T-helper 2 cell (primary cell): Measurements from ENCODE around the gene LDB1.

ENCODE experiments used
- DNase-seq, 5 experiments: peaks; one replicate each; pipeline versions ENCODE4 v3.0.0 to v3.0.0-alpha.2; 2012 to 2022

The LDB1 gene

GRCh38 chr10:102134416-102134815 is 14.2 kb upstream of the LDB1 start:
- no peak for DNase-seq

DNA sequence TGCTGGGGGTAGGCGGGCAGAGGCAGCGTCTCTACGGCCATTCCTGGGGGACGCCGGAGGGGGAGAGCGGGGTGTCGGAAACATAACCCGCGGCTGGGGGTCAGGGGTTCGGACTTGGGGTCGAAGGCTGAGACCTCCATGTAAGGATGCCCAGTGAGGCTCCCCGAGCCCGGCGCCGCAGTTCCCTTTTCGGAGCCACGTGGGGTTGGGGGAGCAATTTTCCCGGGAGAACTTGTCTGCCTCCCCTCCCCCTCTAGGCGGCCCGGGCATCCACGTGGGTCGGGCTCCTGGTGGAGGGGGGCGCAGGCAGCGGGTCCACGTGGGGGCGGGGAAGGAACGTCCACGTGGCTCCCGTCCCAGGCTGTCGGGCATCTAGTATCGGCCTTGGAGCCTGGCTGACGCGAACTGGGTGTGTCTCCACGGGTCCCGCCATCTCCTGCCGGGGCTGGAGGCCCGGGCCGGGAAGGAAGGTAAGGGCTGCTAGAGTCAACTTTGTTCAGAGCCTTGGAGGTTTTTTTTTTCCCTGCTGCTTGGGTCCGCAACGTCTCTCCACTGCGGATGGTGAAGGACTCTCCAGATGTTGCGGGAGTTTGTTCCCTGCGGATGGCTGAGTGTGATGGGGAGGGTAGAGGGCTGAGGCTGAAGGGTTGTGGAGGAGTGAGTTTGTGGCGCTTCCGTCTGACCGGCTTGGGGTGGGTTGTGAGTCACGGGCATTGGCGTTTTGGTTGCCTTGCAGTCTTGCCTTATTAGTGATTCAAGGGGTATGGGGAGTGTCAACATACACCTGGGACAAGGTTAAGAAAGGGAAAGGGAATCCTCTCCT is 13.4 kb upstream of the LDB1 start:
- peak in 3 of 5 experiments; percentile 24 to 55 (median 55) for DNase-seq

GRCh38 chr10:102132563-102133372 is 12.6 kb upstream of the LDB1 start, which contains the start of gene PPRC1:
Gene PPRC1 (plus strand): TSS chr10:102133040. CDS start chr10:102133069, 29 bp downstream.
- DNase-seq = peak; percentile 90 to 99 (median 95)

DNA sequence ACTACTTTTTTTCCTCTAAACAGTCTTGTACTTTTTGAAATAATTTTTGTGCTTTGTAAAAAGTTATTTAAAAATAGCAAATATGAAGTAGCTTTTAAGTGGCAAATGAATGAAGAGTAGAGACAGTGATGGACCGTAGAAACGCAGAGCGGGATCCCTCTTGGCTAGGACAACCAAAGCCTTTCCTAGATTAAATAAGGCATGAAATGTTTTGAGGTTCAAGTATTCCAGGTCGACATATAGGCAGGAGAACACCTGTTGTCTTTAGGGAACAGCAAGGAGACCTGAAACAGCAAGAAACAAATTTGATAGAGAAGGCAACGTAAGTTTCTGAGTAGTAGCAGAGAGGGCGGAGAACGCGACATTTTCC is 12.0 kb upstream of the LDB1 start:
- DNase-seq = no peak

DNA sequence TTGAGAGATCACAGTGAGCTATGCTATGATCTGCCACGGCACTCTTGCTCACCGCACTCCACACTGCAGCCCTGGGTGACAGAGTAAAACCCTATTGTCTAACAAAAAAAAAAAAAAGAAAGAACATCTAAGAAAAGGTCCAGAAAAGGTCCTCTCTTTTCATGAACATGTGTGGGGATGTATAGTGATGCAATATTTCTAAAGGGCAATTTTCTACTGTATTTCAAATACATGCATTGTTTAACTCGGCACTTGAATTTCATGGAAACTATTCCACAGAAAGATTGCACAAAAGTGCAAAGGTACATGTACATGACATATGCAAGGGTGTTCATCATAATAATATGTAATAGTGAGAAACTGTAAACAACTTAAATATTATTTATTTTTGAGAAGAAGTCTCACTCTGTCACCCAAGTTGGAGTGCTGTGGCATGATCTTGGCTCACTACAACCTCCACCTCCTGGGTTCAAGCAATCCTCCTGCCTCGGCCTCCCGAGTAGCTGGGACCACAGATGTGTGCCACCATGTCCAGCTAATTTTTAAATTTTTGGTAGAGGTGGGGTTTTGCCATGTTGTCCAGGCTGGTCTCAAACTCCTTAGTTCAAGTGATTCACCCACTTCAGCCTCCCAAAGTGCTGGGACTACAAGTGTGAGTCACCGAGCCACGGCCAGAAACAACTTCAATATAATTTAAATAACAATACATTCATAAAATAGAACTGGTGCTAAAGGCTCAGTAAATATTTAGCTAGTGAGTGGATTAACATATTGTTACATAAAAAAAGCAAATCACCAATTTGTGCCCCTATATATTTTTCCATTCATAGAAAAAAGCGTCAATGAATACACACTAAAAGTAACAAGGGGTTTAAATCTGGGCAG is 11.4 kb upstream of the LDB1 start:
- no peak for DNase-seq

DNA sequence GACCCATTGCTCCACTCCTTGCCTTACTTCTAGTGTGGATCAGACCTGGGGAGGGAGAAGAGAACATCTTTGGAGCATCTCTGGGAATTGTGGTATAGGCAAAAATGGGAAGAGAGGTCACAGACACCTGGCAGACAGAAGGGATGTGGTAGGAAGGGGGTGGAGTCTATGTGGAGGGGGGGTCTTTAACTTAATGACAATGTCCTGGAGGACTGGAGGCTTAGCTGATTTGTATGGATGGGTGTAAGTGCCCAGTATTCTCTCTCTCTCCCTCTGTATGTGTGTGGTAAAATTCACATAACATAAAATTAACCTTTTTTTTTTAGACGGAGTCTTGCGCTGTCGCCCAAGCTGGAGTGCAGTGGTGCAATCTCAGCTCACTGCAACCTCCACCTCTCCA is 3.1 kb upstream of the LDB1 start:
- no peak for DNase-seq

DNA sequence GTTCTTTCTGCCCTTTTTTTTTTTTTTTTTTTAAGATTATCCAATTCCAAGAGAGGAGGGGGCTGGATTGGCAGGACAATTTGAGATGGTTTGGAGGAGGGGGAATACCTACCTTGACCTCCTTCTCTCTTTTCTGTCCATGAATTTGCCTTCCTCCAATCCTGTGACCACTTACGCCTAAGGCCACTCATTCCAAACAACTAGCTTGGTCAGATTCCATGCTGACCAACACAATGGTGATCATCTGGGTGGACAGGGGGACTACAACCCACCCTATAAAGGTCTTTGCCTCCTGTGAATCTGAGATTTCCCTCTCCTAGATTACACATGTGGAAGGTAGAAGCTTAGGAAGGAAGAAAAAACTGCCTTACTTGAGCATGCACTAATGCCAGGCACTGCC is 2.3 kb upstream of the LDB1 start:
- no peak for DNase-seq

GRCh38 chr10:102121739-102122372 is 1.7 kb upstream of the LDB1 start:
- DNase-seq = no peak

DNA sequence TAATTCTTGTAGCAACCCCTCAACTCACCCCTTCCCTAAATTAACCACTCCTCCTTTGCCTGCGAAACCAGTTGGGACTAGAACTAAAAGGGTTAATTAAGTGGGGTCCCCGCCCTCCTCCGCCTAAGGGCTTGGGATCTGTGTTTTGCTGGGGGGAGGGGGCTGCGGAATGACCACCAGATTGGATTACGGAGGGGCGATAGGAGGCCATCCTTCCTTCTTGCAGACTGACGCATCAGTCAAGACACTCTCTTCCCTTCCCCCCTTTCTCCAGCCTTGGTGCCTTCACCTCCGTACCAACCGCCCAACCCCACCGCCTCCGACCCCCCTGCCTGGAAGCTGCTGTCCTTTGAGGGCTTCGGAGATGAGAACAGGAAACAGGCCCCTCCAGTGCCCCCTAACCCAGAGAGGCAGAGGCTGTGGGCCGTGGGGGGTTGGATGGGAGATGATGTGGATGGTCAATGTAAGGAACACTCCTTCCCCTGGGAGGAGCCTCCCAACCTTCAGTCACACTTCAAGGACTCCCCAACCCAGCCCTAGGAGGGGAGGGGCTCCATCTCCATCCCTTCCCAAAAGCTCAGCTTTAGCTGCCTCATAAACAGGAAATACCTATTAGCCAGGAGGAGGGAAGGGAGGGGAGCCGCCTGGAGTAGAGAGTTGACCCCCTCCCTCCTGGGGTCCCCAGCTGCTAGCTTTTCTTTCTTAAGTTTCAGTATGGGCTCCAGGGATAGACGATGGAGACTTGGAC is 997 bp upstream of the LDB1 start:
- peak in 1 of 5 experiments; percentile 36 for DNase-seq

DNA sequence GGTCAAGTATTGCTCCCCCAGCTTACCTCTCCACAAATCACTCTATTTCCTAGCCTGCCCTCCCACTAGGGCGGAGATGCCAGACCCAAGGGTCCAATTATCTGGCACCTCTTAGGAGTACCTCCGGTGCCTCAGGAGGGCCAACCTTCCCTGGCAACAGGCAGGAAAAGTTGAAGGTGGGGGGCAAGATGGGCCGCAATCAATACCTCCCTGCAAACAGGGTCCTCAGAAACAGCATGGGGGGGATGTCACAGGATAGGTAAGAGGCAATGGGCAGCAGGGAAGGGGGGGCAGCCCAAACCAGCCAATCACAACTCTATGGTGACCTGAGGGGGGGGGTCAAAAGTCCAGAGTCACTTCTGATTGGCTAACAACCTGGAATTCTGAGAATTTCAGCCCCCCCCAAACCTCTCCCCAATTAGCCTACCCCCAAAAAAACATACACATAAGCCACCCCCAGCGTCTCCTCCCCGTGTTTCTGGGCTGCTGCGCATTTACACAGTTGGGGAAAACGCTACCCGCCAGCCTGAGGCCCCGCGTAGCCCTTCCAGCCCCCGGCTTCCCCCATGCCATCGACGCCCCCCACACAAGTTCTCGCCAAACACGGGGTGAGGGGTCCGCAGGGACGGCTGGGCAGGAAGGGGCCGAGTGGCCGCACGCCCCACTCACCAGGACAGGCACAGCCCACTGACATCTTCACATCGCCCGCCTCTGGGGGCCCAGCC is 589 bp downstream of the LDB1 start:
- DNase-seq = peak in 2 of 5 experiments; percentile 32 to 81

- DNase-seq = peak in 1 of 5 experiments; percentile 29
Measured at GRCh38 chr10:102118867-102119266, 1.3 kb downstream of the LDB1 start.

DNA sequence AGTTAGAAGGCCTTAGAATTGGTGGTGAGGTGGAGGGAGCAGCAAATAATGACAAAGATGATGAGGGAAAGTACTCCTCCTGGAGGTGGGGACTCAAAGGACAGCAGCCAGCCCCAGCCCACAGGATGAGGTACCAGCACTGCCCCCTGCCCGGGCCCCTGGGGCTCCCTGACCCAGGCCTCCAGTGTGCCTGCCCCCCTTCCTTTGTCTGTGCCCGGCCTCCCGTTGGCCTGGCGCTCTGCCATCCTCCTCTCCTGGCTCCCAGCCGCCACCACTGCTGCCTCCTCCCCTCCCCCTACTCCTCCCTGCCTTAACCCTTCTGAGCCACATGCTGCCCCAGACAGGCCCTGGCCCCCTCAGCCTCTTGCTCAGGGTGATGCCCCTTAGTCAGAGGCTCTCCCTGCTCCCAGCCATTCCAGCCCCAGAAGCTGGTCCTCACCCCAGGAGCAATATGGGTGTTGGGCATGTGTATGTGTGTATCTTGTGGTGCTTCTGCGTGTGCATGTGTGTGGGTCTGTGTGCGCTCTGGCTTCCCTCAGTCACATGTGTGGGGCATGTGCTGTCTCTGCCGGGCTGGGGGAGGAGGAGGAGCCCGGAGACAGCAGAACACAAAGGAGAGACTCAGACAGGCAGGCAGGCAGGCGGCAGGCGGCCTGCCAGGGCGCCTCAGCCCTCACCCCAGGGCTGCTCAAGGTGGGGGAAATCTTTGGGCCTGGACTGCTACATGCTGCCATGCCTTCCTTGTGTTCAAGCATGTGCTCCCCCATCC is 2.6 kb downstream of the LDB1 start:
- DNase-seq = peak in 4 of 5 experiments; percentile 39 to 89 (median 50)

DNA sequence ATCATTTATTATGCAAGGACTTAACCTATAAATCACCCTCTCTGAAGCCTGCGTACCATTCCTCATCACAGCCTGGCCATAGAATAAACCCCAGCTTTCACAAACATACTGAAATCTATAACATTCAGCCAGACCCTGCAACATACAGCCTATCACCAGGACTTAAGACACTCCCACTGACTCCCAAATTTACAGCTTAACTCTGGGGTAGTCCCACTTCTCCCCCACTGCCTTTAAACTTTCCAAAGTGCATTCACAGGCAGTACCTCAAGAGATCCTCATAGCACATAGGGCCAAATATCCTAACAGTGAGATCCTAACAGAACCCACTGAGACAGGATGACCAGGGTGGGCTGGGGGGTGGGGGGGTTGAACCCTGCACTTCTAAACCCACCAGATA is 3.5 kb downstream of the LDB1 start:
- no peak for DNase-seq

GRCh38 chr10:102115775-102116174 is 4.4 kb downstream of the LDB1 start:
- peak in 1 of 5 experiments; percentile 51 for DNase-seq

GRCh38 chr10:102114861-102115618 is 5.1 kb downstream of the LDB1 start:
- DNase-seq = peak; percentile 61 to 86 (median 80)

DNA sequence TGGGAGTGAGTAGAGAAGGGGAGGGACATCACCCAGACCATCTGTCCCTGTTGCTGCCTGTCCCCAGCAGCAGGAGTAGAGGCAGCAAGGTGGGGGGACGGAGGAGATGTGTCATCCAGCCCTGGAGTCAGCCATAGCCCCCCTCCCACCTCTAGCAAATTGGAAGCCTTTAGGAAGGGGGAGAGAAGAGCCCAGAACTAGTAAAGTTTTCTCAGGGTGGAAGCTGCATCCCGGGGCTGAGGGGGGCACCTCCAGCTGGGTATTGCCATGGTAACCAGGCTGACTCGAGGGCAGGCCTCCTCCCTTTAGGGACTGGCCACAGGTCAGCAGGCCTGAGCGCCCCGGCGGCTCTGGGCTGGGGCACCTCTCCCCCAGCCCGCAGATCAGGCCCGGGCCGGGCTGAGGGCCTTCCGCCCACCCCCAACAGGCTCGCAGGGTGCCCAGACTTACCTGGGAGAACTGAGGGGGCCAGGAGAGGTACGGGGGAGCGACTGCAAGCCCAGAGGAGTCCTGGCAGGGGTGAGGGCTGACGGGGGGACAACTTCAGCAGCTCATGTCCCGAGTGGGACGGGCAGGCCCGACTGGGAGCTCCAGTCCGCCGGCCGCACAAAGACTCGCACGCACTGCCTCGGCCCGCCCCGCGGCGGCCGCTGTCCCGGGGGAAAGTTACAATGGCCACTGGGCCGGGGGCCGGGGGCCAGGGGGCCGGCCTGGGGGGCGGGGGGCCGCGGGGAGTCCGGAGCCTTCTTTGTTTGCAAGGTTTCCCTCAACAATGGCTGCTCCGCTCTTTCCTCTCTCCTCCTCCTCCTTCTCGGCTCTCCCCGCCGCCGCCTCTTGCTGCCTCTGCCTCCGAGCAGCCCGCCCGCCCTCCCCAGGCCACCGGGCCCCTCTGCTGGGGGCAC is 6.0 kb downstream of the LDB1 start:
- no peak for DNase-seq

DNA sequence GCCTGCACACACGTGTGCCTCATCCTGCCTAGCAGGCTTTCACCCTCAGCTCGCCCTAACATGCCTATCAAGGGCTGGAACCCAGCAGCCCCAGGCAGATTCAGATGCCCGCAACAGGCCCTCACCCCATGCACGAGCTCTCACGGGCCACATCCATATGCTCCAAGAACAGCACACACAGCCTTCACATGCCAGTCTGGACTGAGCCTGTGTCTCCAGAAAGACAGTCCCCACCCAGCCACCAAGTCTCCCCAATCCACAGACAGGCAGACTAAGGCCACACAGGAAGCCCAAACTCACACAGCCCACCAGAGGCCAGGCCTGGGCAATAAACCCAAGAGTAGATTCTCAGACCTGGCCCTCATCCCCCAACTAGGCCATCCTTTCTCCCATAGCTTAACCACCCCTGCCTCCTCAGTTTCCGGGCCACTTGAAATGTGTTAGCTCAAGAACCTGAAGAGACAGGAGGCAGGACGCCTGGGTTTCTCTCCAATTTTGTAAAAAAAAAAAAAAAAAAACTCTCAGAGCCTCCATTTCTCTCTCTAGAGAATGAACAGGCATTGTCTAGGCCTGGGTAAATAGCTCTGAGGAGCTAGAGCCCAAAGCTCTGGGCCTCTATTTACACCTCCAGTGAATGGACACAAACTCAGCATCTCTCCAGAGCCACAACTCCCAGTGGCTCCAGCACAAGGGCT is 6.8 kb downstream of the LDB1 start:
- peak in 1 of 5 experiments; percentile 37 for DNase-seq
